GM21526 (cell line): Measurements from ENCODE around the gene ATE1.
"Not testable (repeated sequence)": the region's sequence is repeated elsewhere in the genome, so short reads cannot be mapped to it uniquely, and the experiment has no call there.

Source experiments
- ATAC-seq: cut with Tn5 transposase; IDR thresholded peaks from one replicate; pipeline ENCODE4 v1.9.1; 2021; ENCODE audit warnings: moderate library complexity; ENCODE audit not compliant: unreplicated experiment, low FRiP score

ATE1 gene

GRCh38 chr10:121835376-121835775 lies 92.5 kb downstream of the ATE1 start:
- no peak for ATAC-seq

GRCh38 chr10:121834757-121835156 lies 93.1 kb downstream of the ATE1 start:
- no peak for ATAC-seq

GRCh38 chr10:121833387-121833786 lies 94.4 kb downstream of the ATE1 start:
- ATAC-seq = no peak

DNA sequence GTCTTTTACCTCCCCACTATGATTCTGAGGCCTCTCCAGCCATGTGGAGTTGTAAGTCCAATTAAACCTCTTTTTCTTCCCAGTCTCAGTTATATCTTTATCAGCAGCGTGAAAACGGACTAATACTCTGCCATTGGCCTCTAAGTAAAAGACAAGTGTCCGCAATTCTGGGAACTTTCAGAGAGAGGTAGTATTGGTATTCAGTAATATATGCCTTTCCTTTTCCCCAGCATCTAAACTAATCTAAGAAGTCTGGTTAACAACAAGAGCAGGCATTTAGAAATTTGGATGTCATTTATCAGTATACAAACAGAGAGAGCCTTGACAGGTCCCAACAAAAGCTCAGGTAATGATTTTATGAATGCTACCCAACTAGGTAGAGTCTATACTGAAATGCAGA lies 95.2 kb downstream of the ATE1 start:
- ATAC-seq = no peak

DNA sequence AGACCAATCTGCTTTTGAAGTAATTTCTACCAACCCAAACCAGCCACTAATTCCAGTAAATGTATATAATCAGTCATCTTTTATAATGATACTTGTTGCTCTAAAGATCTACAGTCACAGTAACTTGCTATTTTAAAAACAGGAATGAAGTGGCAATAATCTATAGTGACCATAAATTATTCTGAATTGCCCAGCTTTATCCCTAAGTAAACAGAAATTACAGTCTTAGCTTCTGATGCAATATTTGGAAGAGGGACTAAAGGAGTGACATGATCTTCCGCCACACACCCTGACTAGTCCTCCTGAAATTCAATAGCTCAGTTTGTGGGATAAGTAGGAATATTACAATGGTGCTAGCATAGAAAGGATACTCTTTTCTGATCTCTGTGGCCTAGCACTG lies 96.1 kb downstream of the ATE1 start:
- ATAC-seq = no peak

GRCh38 chr10:121831237-121831636 lies 96.6 kb downstream of the ATE1 start:
- no peak for ATAC-seq

GRCh38 chr10:121830101-121830500 lies 97.7 kb downstream of the ATE1 start:
- ATAC-seq = no peak

DNA sequence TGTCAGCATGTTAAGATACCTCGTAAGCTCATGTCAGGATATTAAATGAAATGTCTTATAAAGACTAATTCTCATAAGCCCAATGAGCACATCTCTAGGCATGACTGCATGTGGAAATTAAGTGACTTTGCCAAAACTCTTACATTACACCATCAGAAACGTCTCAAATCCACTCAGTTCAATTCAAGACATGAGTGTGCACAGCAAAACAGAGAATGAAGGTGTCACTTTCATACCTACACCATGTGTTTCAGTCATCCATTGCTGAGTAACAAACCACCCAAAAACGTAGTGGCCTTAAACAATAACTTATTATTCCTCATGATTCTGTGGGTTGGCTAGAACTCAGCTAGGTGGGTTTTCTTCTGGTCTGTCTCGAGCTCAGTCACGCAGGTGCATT lies 99.8 kb downstream of the ATE1 start:
- ATAC-seq = no peak

GRCh38 chr10:121826773-121827172 lies 101.1 kb downstream of the ATE1 start:
- not testable (repeated sequence) for ATAC-seq

- ATAC-seq = no peak
Observed at GRCh38 chr10:121823993-121824463, 103.8 kb downstream of the ATE1 start.

DNA sequence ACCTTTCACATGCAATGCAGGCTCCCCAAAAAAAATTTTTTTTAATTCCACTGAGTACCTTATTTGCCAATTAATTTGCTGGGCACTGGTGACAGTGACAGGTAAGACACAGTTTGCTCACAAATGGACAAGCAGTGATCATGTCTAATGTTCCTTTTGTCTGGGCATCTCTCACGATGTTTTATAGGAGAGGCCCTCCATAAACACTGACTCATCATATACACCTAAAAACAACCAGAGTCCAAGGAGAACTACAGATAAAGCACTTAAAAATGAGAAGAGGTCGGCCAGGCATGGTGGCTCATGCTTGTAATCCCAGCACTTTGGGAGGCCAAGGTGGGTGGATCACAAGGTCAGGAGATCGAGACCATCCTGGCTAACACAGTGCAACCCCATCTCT lies 105.1 kb downstream of the ATE1 start:
- ATAC-seq = no peak

GRCh38 chr10:121822180-121822579 lies 105.7 kb downstream of the ATE1 start:
- ATAC-seq = peak; percentile 44

GRCh38 chr10:121819049-121819448 lies 108.8 kb downstream of the ATE1 start:
- no peak for ATAC-seq

- no peak for ATAC-seq
Observed at GRCh38 chr10:121818599-121818998, 109.2 kb downstream of the ATE1 start.

GRCh38 chr10:121816197-121816596 lies 111.6 kb downstream of the ATE1 start:
- ATAC-seq = no peak

GRCh38 chr10:121813857-121814256 lies 114.0 kb downstream of the ATE1 start:
- no peak for ATAC-seq

DNA sequence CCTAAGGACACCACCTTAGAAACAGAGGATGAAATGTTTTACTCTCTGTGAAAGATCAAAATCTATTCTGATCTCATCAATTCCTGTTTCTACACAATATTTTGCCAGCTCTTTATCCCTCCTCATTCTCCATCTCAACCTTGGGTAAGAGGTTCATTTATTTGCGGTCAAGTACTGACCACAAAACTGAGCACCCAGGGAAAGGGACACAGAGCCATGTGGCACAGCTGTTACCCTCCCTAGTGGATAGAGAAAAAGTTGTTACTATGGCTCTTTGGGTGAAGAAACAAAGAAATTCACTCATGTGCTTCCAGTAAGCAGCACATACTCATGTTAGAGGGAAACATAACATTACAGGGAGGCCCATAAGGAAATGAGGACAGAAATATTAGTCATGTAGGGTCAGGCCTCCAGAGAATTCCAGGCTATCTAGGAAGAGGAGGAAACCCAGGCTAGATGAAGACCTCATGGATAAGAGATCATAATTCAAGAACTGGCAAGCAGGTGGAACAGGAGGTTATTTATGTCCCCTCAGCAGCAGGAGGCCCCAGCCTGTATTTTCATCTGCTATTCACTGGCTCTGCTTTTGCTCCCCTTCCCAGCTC lies 114.5 kb downstream of the ATE1 start:
- ATAC-seq = no peak

GRCh38 chr10:121812031-121812430 lies 115.8 kb downstream of the ATE1 start:
- ATAC-seq = no peak

DNA sequence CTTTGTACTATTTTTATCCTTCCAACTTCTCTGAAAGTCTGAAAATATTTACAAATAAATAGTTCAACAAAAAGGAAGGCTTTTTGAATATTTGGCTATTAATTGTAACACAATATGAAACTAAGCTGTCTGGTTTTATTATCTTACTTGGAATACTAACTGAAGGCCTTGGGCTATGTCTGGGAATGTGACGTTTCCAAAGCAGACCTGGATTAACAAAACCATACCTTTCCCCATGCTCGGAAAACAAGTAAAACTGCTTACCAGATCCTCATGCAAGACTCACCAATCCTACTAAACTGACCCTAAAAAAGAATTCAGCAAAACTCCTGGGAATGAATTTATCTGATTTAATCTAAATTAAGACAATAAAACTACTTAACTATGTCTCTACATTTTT lies 116.4 kb downstream of the ATE1 start:
- ATAC-seq = no peak

GRCh38 chr10:121808835-121809234 lies 119.0 kb downstream of the ATE1 start:
- no peak for ATAC-seq

DNA sequence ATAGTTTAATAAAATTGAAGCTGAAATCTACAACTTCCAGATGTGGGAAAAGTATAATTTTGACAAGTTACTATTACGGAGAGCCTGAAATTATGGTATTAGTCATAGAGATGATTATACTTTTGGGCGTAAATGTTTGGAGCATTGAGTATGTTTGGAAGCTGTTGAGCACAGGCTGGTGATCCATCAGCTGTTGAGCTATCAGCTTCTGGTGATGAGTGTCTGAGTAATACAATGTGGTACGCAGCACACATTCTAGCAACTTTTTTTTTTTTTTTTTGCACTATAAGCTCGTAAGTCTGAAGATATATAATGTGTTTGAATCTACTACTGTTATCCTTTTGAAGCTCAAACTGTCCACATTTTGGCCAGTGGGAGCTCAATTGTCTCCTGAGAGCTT lies 123.4 kb downstream of the ATE1 start:
- ATAC-seq = no peak

DNA sequence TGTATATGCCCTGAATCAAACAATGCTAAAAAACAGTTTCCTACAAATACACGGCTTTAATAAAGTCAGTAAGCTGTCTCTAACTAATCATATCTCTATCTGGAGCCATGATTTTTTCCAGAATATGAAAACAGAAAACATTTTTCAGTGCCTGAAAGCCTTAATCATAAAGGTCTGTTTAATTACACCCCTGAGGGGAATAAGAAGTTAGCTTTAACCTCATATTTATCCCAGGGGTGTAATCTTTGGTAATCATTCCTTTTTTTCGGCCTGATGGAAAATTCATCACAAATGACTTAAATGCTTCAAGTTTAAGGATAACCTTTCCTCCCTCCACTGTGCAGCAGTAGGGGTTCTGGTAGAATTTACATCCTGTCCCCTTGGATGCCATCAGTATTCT lies 124.2 kb downstream of the ATE1 start:
- ATAC-seq = no peak

GRCh38 chr10:121800831-121801230 lies 127.0 kb downstream of the ATE1 start:
- ATAC-seq = no peak
